Measurements from ENCODE around the gene PLS1.
"Not testable (repeated sequence)": the region's sequence is repeated elsewhere in the genome, so short reads cannot be mapped to it uniquely, and the experiment has no call there.

- not testable (repeated sequence) for TF ChIP-seq CTCF, POLR2A (IDR thresholded peaks at IDR 0.05)
Measured at GRCh38 chr3:142592268-142592667, 3.9 kb upstream of the PLS1 start.
